ENCODE data around the gene MYADM.

Gene MYADM

GRCh38 chr19:53871454-53871853 lies 3.8 kb downstream of the MYADM start:
- DNase-seq (ENCODE audit: extremely low read depth, low read depth), result no peak
- TF ChIP-seq CTCF (IDR thresholded peaks at IDR 0.05; ENCODE audit: low read depth, low read length), result no peak

DNA sequence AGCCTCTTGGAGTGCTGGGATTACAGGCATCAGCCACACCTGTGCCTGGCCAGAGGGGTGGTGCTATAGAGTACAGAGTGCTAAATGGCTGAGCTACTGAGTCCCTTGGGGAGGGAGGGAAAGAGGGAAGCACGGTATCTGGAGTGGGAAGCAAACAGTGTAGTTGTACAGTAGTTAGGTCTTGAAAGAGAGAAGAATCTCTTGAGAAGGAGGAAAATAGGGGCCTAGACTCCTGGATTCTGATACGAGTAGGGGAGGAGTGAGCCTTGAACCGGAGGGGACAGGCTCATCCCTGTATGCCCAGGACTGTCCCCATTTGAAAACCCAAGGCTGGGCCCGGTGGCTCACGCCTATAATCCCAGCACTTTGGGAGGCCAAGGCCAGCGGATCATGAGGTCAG lies 5.1 kb downstream of the MYADM start:
- TF ChIP-seq CTCF (IDR thresholded peaks at IDR 0.05; ENCODE audit: low read depth, low read length), result no peak
- no peak for DNase-seq (ENCODE audit: extremely low read depth, low read depth)

GRCh38 chr19:53873773-53874605 lies 6.3 kb downstream of the MYADM start:
- no peak for TF ChIP-seq CTCF (IDR thresholded peaks at IDR 0.05; ENCODE audit: low read depth, low read length)
- no peak for DNase-seq (ENCODE audit: extremely low read depth, low read depth)

DNA sequence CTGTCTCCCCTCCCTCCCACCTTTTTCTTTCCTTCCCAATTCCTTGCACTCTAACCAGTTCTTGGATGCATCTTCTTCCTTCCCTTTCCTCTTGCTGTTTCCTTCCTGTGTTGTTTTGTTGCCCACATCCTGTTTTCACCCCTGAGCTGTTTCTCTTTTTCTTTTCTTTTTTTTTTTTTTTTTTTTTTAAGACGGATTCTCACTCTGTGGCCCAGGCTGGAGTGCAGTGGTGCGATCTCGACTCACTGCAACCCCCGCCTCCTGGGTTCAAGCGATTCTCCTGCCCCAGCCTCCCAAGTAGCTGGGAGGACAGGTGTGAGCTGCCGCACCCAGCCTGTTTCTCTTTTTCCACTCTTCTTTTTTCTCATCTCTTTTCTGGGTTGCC lies 6.9 kb downstream of the MYADM start:
- no peak for DNase-seq (ENCODE audit: extremely low read depth, low read depth)
- no peak for TF ChIP-seq CTCF (IDR thresholded peaks at IDR 0.05; ENCODE audit: low read depth, low read length)

DNA sequence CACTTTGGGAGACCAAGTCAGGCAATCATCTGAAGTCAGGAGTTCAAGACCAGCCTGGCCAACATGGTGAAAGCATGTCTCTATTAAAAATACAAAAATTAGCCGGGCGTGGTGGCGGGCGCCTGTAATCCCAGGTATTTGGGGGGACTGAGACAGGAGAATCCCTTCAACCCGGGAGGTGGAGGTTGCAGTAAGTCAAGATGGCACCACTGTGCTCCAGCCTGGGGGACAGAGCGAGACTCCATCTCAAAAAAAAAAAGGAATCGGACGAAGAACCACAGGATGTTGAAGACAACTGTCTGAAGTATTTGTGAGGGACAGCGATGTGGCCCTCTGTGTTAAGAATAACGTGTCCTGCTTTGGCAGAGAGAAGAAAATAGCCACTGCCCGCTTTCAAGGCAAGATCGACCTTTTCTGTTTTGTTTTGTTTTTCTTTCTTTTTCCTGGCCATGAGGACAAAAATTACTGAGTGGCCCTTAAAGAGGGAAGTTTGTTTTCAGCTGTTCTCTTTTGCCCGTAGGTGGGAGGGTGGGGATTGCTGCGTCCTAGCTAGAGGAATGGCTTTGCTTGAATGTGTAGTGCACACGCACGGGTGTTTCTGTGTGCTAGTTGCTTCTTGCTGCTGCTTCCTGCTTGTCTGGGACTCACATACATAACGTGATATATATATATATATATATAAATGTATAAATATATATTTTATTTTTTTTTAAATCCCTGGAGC lies 8.1 kb downstream of the MYADM start:
- no peak for TF ChIP-seq CTCF (IDR thresholded peaks at IDR 0.05; ENCODE audit: low read depth, low read length)
- no peak for DNase-seq (ENCODE audit: extremely low read depth, low read depth)

DNA sequence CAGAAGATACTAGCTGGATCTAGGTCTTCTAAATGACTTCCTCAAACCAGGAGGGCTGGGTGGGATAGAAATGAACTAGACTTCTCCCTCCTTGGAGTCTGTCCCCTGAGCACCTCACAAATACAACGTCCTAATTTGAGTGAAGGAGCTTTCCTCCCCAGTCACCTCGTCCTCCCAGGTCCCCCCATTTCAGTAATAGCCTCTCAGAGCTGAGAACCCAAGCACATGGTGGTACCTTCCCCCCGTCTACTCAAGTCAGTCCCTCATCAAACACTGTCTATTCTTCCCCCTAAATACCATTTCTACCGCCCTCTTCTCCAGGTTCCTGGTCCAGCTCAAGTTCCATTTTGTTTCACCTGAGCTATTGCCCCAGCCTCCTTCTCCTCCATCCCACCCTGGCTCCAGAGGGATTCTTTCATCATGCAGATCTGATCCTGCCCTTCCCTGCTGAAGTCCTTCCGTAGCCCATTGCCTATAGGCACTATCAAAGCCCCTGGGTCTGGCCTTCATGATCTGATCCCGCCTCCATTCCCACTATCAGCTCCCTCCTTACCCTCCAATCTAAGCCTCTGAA lies 9.1 kb downstream of the MYADM start:
- TF ChIP-seq CTCF (IDR thresholded peaks at IDR 0.05; ENCODE audit: low read depth, low read length), result no peak
- DNase-seq (ENCODE audit: extremely low read depth, low read depth), result no peak

DNA sequence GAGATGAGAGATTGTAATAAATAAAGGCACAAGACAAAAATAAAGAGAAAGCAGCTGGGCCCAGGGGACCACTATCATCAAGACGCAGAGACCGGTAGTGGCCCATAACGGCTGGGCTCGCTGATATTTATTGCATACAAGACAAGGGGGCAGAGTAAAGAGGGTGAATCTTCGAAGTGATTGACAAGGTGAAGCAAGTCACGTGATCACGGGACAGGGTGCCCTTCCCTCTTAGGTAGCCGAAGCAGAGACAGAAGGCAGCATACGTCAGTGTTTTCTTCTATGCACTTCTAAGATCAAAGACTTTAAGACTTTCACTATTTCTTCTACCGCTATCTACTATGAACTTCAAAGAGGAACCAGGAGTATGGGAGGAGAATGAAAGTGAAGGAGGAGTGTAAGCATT lies 9.7 kb downstream of the MYADM start:
- DNase-seq (ENCODE audit: extremely low read depth, low read depth), result no peak

More for the DNA sequence above, 9.7 kb downstream of the MYADM start:
- TF ChIP-seq CTCF (IDR thresholded peaks at IDR 0.05; ENCODE audit: low read depth, low read length), result no peak
